SK-N-SH (cell line): ENCODE results near the gene CKMT2. TPM values are rescaled to one million over a fixed set of nuclear protein-coding genes. Genes with fewer than 3 reads are reported as not detected.

Source experiments
- CTCF ChIA-PET: fragments of 300-600, 350-600 bp; formaldehyde crosslinking; extraction: SDS; loops from one replicate; lab custom pipeline; 2021; lab: Yijun Ruan, JAX
- POLR2A ChIA-PET: fragments of 350-600 bp; sonication (Branson Sonifier 250); formaldehyde crosslinking; extraction: SDS; loops from one replicate; lab custom pipeline; 2020; ENCODE audit warnings: antibody characterized with exemption, inconsistent platforms; lab: Yijun Ruan, JAX
- DNase-seq: peaks from one replicate; pipeline ENCODE4 v3.0.0; 2012
- H2AFZ ChIP-seq: fragments of 200-600 bp; sonication (generic); 2 replicates; pipeline ENCODE4 v1.8.1; 2016; ENCODE audit warnings: antibody characterized with exemption, mild to moderate bottlenecking, low read depth
- H3F3A ChIP-seq: fragments of 200-600 bp; sonication (generic); replicated peaks from 2 replicates; pipeline ENCODE3; 2016; ENCODE audit warnings: antibody characterized with exemption, mild to moderate bottlenecking; ENCODE audit not compliant: insufficient read depth
- H3K27ac ChIP-seq, 2 experiments: fragments of 200-500 bp in 1 of 2; fragments of 200-600 bp in 1 of 2; sonication (Bioruptor generic) in 1 of 2; sonication (generic), shearing (Covaris generic) in 1 of 2; 2 replicates each; pipeline versions ENCODE4 v1.5.1 to v1.6.1; 2014 to 2016; ENCODE audit warnings: low read depth in 2 of 2, inconsistent platforms in 1 of 2, low read length in 1 of 2, mild to moderate bottlenecking in 1 of 2, mixed read lengths in 1 of 2
- H3K27me3 ChIP-seq: fragments of 200-600 bp; sonication (generic), shearing (Covaris generic); 2 replicates; pipeline ENCODE4 v1.6.1; 2016; ENCODE audit warnings: mixed run types; ENCODE audit not compliant: insufficient read depth
- H3K36me3 ChIP-seq, 2 experiments: fragments of 200-500 bp in 1 of 2; fragments of 200-600 bp in 1 of 2; sonication (Bioruptor generic) in 1 of 2; sonication (generic) in 1 of 2; replicated peaks in 1 of 2; 2 replicates each; pipeline versions ENCODE3 to v1.5.1; 2014 to 2016; ENCODE audit warnings: low read length in 1 of 2, mild to moderate bottlenecking in 1 of 2; ENCODE audit not compliant: insufficient read depth in 2 of 2, control insufficient read depth in 1 of 2
- H3K4me1 ChIP-seq, 2 experiments: fragments of 200-500 bp in 1 of 2; fragments of 200-600 bp in 1 of 2; sonication (Bioruptor generic) in 1 of 2; sonication (generic), shearing (Covaris generic) in 1 of 2; 2 replicates each; pipeline versions ENCODE4 v1.5.1 to v1.6.1; 2014 to 2016; ENCODE audit warnings: low read depth in 1 of 2, low read length in 1 of 2, mixed run types in 1 of 2; ENCODE audit not compliant: insufficient read depth in 2 of 2, control insufficient read depth in 1 of 2
- H3K4me2 ChIP-seq: fragments of 200-600 bp; sonication (generic), shearing (Covaris generic); 2 replicates; pipeline ENCODE4 v1.6.1; 2017; ENCODE audit warnings: mixed run types
- H3K4me3 ChIP-seq, 2 experiments: fragments of 200-500 bp in 1 of 2; fragments of 200-600 bp in 1 of 2; sonication (Bioruptor generic) in 1 of 2; sonication (generic), shearing (Covaris generic) in 1 of 2; 2 replicates each; pipeline versions ENCODE4 v1.5.1 to v1.8.1; 2014 to 2016; ENCODE audit warnings: low read depth in 2 of 2, inconsistent platforms in 1 of 2, low read length in 1 of 2, mild to moderate bottlenecking in 1 of 2, mixed read lengths in 1 of 2, moderate library complexity in 1 of 2
- H3K79me2 ChIP-seq: fragments of 200-600 bp; sonication (generic); 2 replicates; pipeline ENCODE4 v1.8.1; 2017; ENCODE audit warnings: mild to moderate bottlenecking; ENCODE audit not compliant: insufficient read depth
- H3K9ac ChIP-seq: fragments of 200-600 bp; sonication (generic); 2 replicates; pipeline ENCODE4 v1.6.1; 2017; ENCODE audit warnings: mixed run types
- H3K9me2 ChIP-seq: fragments of 200-600 bp; sonication (generic); 2 replicates; pipeline ENCODE4 v1.6.1; 2017; ENCODE audit warnings: mixed run types
- H3K9me3 ChIP-seq: fragments of 200-600 bp; sonication (generic); 2 replicates; pipeline ENCODE4 v1.6.1; 2017; ENCODE audit warnings: mixed run types, mild to moderate bottlenecking, moderate library complexity
- H4K20me1 ChIP-seq: fragments of 200-600 bp; sonication (generic); 2 replicates; pipeline ENCODE4 v1.6.1; 2017; ENCODE audit warnings: mild to moderate bottlenecking, mixed run types; ENCODE audit not compliant: insufficient read depth
- CHD2 ChIP-seq: fragments of 150-350 bp; IDR thresholded peaks from 2 replicates; pipeline ENCODE4 v1.6.1; 2018; ENCODE audit warnings: low read length; ENCODE audit not compliant: partially characterized antibody
- ELF1 ChIP-seq: IDR thresholded peaks from 2 replicates; pipeline ENCODE4 v1.4.0; 2012
- EP300 ChIP-seq, 2 experiments: IDR thresholded peaks; 2 replicates each; pipeline versions ENCODE4 v1.4.0 to v1.6.1; 2012; ENCODE audit warnings: borderline replicate concordance in 1 of 2, low read depth in 1 of 2, low read length in 1 of 2
- FOXJ3 ChIP-seq: sonication (generic); formaldehyde crosslinking; IDR thresholded peaks from 2 replicates; pipeline ENCODE4 v1.5.1; 2020; ENCODE audit warnings: mild to moderate bottlenecking, missing genetic modification reagents
- FOXM1 ChIP-seq: IDR thresholded peaks from 2 replicates; pipeline ENCODE4 v1.4.0; 2012; ENCODE audit warnings: low read depth, mild to moderate bottlenecking
- GABPA ChIP-seq: IDR thresholded peaks from 2 replicates; pipeline ENCODE4 v1.4.0; 2012; ENCODE audit warnings: low read depth, mild to moderate bottlenecking
- GATA2 ChIP-seq: sonication (generic); formaldehyde crosslinking; IDR thresholded peaks from 2 replicates; pipeline ENCODE4 v1.5.0; 2020; ENCODE audit warnings: mild to moderate bottlenecking, missing genetic modification reagents
- MEF2A ChIP-seq: IDR thresholded peaks from 2 replicates; pipeline ENCODE4 v1.4.0; 2012; ENCODE audit warnings: low read depth, borderline replicate concordance
- MXI1 ChIP-seq: IDR thresholded peaks from 2 replicates; pipeline ENCODE4 v1.6.1; 2012; ENCODE audit warnings: mild to moderate bottlenecking, low read depth, low read length, improper control_type of control experiment
- RAD21 ChIP-seq: IDR thresholded peaks from 2 replicates; pipeline ENCODE4 v1.6.1; 2012; ENCODE audit warnings: mild to moderate bottlenecking, low read length
- RCOR1 ChIP-seq: fragments of 150-350 bp; IDR thresholded peaks from 2 replicates; pipeline ENCODE4 v1.6.1; 2017; ENCODE audit warnings: antibody characterized with exemption, low read length
- RFX5 ChIP-seq: IDR thresholded peaks from 2 replicates; pipeline ENCODE4 v1.6.1; 2012; ENCODE audit warnings: mild to moderate bottlenecking, improper control_type of control experiment, low read length
- RXRA ChIP-seq: IDR thresholded peaks from 2 replicates; pipeline ENCODE4 v1.4.0; 2012; ENCODE audit warnings: low read depth, mild to moderate bottlenecking, borderline replicate concordance
- SMC3 ChIP-seq: IDR thresholded peaks from 2 replicates; pipeline ENCODE4 v1.6.1; 2012; ENCODE audit warnings: low read depth, low read length, improper control_type of control experiment
- TAF1 ChIP-seq: IDR thresholded peaks from 2 replicates; pipeline ENCODE4 v1.6.1; 2012; ENCODE audit warnings: low read depth, mild to moderate bottlenecking, low read length, moderate library complexity, borderline replicate concordance
- TCF12 ChIP-seq: IDR thresholded peaks from 2 replicates; pipeline ENCODE4 v1.4.0; 2012
- YY1 ChIP-seq: IDR thresholded peaks from 2 replicates; pipeline ENCODE4 v1.4.0; 2012; ENCODE audit warnings: low read depth, mild to moderate bottlenecking
- WGBS: methylation state at CpG from one replicate; pipeline ENCODE4 v1.1.6; 2017; ENCODE audit warnings: low lambda C conversion rate; 5-methylcytosine and 5-hydroxymethylcytosine counted together
- polyA plus RNA-seq, 3 experiments: library from polyadenylated mRNA; depleted of rRNA; stranded (reverse); fragments of >200 nt; gene quantifications; 2 replicates each; pipeline ENCODE4 v1.2.3, GENCODE V29; 2012
- TF ChIP-seq, protein P1 (sequence below): IDR thresholded peaks from 2 replicates; pipeline ENCODE4; 2012
- TF ChIP-seq, protein P2 (sequence below): IDR thresholded peaks from 2 replicates; pipeline ENCODE4 v1.4.0; 2012; ENCODE audit warnings: low read depth
- TF ChIP-seq, protein P3 (sequence below): fragments of 150-350 bp; IDR thresholded peaks from 2 replicates; pipeline ENCODE4 v1.6.1; 2016; ENCODE audit warnings: mild to moderate bottlenecking, low read depth, low read length
- TF ChIP-seq, protein P4 (sequence below): fragments of 200-600 bp; sonication (generic); IDR thresholded peaks from 2 replicates; pipeline ENCODE4 v1.6.1; 2017; ENCODE audit warnings: antibody characterized with exemption, mild to moderate bottlenecking, moderate library complexity

Gene CKMT2
- polyA plus RNA-seq, 1 of the 3 experiments (the other 2 are of a cell fraction) = not detected

DNA sequence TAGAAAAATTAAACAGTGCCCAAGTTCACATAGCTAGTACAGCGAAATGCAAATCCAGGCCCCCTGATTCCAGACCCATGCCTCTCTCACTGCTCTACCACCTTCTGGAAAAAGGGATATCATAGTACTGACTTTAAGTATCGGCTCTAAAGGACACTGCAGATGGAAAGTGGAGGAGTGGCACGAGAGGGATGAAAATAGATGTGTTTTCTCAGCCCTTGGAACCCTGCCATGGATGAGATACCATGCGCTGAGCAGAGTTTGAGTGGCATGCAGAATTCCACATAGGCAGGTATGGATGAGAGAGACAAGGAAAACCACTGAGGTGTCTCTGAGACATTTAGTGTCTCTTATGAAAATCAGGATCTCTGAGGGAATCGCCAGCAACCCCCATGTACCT, 18.8 kb downstream of the CKMT2 start:
- H2AFZ ChIP-seq = no peak overlapping the region
- no peaks in the 10 kb centered on the region for H4K20me1 ChIP-seq
- H3K27me3 ChIP-seq = no peaks in the 10 kb centered on the region
- H3K4me1 ChIP-seq = peaks cover 0 to 12% of the 10 kb centered on the region in 2 experiments; a peak in 1 of 4 replicates
- H3K9me2 ChIP-seq = no peaks in the 10 kb centered on the region
- H3K4me3 ChIP-seq = no peak overlapping the region
- ChIA-PET POLR2A (no interaction called here), CTCF (interaction anchor here (1.3 kb wide), 1 partner anchor 14 kb away, joined by 3 read pairs; no protein-coding TSS in a partner anchor)
- TF ChIP-seq, protein P1, sequence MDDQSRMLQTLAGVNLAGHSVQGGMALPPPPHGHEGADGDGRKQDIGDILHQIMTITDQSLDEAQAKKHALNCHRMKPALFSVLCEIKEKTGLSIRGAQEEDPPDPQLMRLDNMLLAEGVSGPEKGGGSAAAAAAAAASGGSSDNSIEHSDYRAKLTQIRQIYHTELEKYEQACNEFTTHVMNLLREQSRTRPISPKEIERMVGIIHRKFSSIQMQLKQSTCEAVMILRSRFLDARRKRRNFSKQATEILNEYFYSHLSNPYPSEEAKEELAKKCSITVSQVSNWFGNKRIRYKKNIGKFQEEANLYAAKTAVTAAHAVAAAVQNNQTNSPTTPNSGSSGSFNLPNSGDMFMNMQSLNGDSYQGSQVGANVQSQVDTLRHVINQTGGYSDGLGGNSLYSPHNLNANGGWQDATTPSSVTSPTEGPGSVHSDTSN = no peak
- H3K9me3 ChIP-seq = no peaks in the 10 kb centered on the region
- peaks cover 3% of the 10 kb centered on the region for H3F3A ChIP-seq
- no peak overlapping the region for H3K27ac ChIP-seq
- DNase-seq = no peak
- H3K36me3 ChIP-seq = peaks cover 4 to 7% of the 10 kb centered on the region in 2 experiments
- no peaks in the 10 kb centered on the region for H3K79me2 ChIP-seq
- H3K4me2 ChIP-seq = no peak overlapping the region
- H3K9ac ChIP-seq = no peak overlapping the region
- 98% methylated on average over 5 of the region's 5 CpGs for WGBS

DNA sequence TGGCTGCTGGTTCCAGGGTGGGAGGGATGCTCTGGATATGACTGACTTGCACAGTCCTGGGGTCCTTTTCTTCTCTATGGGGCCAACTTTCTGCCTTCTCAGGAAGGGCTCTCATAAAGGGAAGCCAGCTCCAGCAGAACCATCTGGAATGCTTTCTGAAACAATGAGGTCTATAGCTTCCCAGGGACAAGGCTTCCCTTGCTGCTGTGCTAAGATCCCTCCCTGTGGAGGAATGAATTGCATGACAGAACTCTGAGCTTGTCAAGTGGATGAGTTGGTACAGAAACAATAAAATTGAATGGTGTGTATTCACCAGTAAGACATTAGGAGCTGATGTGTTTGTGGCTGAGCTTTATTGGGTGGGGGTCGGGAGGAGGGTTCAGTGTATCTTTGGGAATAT, 19.8 kb downstream of the CKMT2 start:
- H3K27me3 ChIP-seq = no peaks in the 10 kb centered on the region
- H3K27ac ChIP-seq = no peak overlapping the region
- H3K4me3 ChIP-seq = no peak overlapping the region
- H4K20me1 ChIP-seq = no peaks in the 10 kb centered on the region
- H3K79me2 ChIP-seq = no peaks in the 10 kb centered on the region
- peaks cover 0 to 13% of the 10 kb centered on the region in 2 experiments; a peak in 1 of 4 replicates for H3K4me1 ChIP-seq
- TF ChIP-seq TAF1 (no peak), RXRA (no peak), YY1 (no peak), EP300 (IDR thresholded peaks at IDR 0.05; ENCODE audit: borderline replicate concordance in 1 of 2, low read depth in 1 of 2, low read length in 1 of 2) (no peak), MXI1 (no peak), ELF1 (no peak), GABPA (no peak), RFX5 (no peak), CHD2 (no peak), FOXM1 (no peak), RCOR1 (no peak), FOXJ3 (CRISPR knock-in tag) (no peak), TCF12 (no peak), SMC3 (no peak), MEF2A (no peak), RAD21 (no peak), GATA2 (CRISPR knock-in tag) (no peak)
- TF ChIP-seq, protein P2, sequence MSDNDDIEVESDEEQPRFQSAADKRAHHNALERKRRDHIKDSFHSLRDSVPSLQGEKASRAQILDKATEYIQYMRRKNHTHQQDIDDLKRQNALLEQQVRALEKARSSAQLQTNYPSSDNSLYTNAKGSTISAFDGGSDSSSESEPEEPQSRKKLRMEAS = no peak
- TF ChIP-seq, protein P3, sequence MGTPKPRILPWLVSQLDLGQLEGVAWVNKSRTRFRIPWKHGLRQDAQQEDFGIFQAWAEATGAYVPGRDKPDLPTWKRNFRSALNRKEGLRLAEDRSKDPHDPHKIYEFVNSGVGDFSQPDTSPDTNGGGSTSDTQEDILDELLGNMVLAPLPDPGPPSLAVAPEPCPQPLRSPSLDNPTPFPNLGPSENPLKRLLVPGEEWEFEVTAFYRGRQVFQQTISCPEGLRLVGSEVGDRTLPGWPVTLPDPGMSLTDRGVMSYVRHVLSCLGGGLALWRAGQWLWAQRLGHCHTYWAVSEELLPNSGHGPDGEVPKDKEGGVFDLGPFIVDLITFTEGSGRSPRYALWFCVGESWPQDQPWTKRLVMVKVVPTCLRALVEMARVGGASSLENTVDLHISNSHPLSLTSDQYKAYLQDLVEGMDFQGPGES = no peak
- TF ChIP-seq, protein P4, sequence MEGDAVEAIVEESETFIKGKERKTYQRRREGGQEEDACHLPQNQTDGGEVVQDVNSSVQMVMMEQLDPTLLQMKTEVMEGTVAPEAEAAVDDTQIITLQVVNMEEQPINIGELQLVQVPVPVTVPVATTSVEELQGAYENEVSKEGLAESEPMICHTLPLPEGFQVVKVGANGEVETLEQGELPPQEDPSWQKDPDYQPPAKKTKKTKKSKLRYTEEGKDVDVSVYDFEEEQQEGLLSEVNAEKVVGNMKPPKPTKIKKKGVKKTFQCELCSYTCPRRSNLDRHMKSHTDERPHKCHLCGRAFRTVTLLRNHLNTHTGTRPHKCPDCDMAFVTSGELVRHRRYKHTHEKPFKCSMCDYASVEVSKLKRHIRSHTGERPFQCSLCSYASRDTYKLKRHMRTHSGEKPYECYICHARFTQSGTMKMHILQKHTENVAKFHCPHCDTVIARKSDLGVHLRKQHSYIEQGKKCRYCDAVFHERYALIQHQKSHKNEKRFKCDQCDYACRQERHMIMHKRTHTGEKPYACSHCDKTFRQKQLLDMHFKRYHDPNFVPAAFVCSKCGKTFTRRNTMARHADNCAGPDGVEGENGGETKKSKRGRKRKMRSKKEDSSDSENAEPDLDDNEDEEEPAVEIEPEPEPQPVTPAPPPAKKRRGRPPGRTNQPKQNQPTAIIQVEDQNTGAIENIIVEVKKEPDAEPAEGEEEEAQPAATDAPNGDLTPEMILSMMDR = no peak
- no peak overlapping the region for H3K9ac ChIP-seq
- H2AFZ ChIP-seq = no peak overlapping the region
- DNase-seq = no peak
- no peak overlapping the region for H3K4me2 ChIP-seq
- H3K36me3 ChIP-seq = peaks cover 4 to 7% of the 10 kb centered on the region in 2 experiments
- no peaks in the 10 kb centered on the region for H3K9me2 ChIP-seq
- 83% methylated on average over 1 of the region's 1 CpG for WGBS
- H3K9me3 ChIP-seq = no peaks in the 10 kb centered on the region
- no peaks in the 10 kb centered on the region for H3F3A ChIP-seq
- ChIA-PET POLR2A (no interaction called here), CTCF (interaction anchor here (1.3 kb wide), 1 partner anchor 13 kb away, joined by 3 read pairs; no protein-coding TSS in a partner anchor)
